ENCODE measurements around the gene XPA. TPM values are rescaled to one million over a fixed set of nuclear protein-coding genes. Genes with fewer than 3 reads are reported as not detected.
"Not testable (repeated sequence)": the region's sequence is repeated elsewhere in the genome, so short reads cannot be mapped to it uniquely, and the experiment has no call there.

The XPA gene
- total RNA-seq (2014; rRNA removed; shearing (Covaris generic)), result 19.1 and 32.3 TPM in 2 replicates

GRCh38 chr9:97696803-97697601 is at the start of gene XPA:
Gene XPA, minus strand, starts transcription at chr9:97697340. Its CDS starts 48 bp downstream, at chr9:97697292.
- DNase-seq (ENCODE audit: low spot score), result peak; percentile 90

- no peak for DNase-seq (ENCODE audit: low spot score)
Observed at GRCh38 chr9:97744710-97745708, 47.9 kb upstream of the XPA start.

GRCh38 chr9:97744025-97744424 is 46.9 kb upstream of the XPA start:
- DNase-seq (ENCODE audit: low spot score), result not testable (repeated sequence)

GRCh38 chr9:97742545-97742944 is 45.4 kb upstream of the XPA start:
- DNase-seq (ENCODE audit: low spot score), result no peak

GRCh38 chr9:97741947-97742346 is 44.8 kb upstream of the XPA start:
- no peak for DNase-seq (ENCODE audit: low spot score)

GRCh38 chr9:97740848-97741821 is 44.0 kb upstream of the XPA start:
- DNase-seq (ENCODE audit: low spot score), result no peak

GRCh38 chr9:97737429-97737828 is 40.3 kb upstream of the XPA start:
- peak; percentile 62 for DNase-seq (ENCODE audit: low spot score)

- no peak for DNase-seq (ENCODE audit: low spot score)
Observed at GRCh38 chr9:97735070-97735600, 38.0 kb upstream of the XPA start.

- DNase-seq (ENCODE audit: low spot score), result no peak
Observed at GRCh38 chr9:97726716-97727115, 29.6 kb upstream of the XPA start.

- no peak for DNase-seq (ENCODE audit: low spot score)
Observed at GRCh38 chr9:97723819-97724218, 26.7 kb upstream of the XPA start.

GRCh38 chr9:97722331-97722730 is 25.2 kb upstream of the XPA start:
- DNase-seq (ENCODE audit: low spot score), result no peak

GRCh38 chr9:97721396-97721795 is 24.3 kb upstream of the XPA start:
- DNase-seq (ENCODE audit: low spot score), result no peak

- DNase-seq (ENCODE audit: low spot score), result no peak
Observed at GRCh38 chr9:97717866-97718265, 20.7 kb upstream of the XPA start.

- peak; percentile 94 for DNase-seq (ENCODE audit: low spot score)
Observed at GRCh38 chr9:97714435-97714834, 17.3 kb upstream of the XPA start.

GRCh38 chr9:97711223-97711626 is 14.1 kb upstream of the XPA start:
- DNase-seq (ENCODE audit: low spot score), result no peak

GRCh38 chr9:97710356-97711222 is 13.4 kb upstream of the XPA start:
- DNase-seq (ENCODE audit: low spot score), result peak; percentile 79

- no peak for DNase-seq (ENCODE audit: low spot score)
Observed at GRCh38 chr9:97706246-97706645, 9.1 kb upstream of the XPA start.

- no peak for DNase-seq (ENCODE audit: low spot score)
Observed at GRCh38 chr9:97705354-97705950, 8.3 kb upstream of the XPA start.

- no peak for DNase-seq (ENCODE audit: low spot score)
Observed at GRCh38 chr9:97704851-97705250, 7.7 kb upstream of the XPA start.

GRCh38 chr9:97704345-97704677 is 7.2 kb upstream of the XPA start:
- DNase-seq (ENCODE audit: low spot score), result no peak
